Pancreas (tissue), 10 donors: ENCODE measurements around the gene BPIFB2. TPM values are rescaled to one million over a fixed set of nuclear protein-coding genes. Genes with fewer than 3 reads are reported as not detected.
A peak's percentile ranks its signal among the peaks of the same experiment; 100 is the strongest.
"Not testable (repeated sequence)": the region's sequence is repeated elsewhere in the genome, so short reads cannot be mapped to it uniquely, and the experiment has no call there.

Experiments
- ATAC-seq, 4 donors: fragments of 200-7000 bp; cut with Tn5 transposase; one replicate each; pipeline versions ENCODE4 v1.8.0 to v1.9.1; 2020; ENCODE audit warnings: mild to moderate bottlenecking in 4 of 4, moderate library complexity in 4 of 4
- DNase-seq, 6 donors: peaks; one replicate each; pipeline ENCODE4 v3.0.0-alpha.2; 2020
- FAIRE-seq: peaks from 2 replicates; lab custom pipeline; 2012; peaks lifted over from hg19 to GRCh38; lab: Jason Lieb, UNC
- H3K27ac ChIP-seq, 4 donors: fragments of 200-600 bp; sonication (generic); 1 replicate in 3 of 4; 2 replicates in 1 of 4; pipeline versions ENCODE4 v1.5.0 to v1.8.0; 2020
- H3K27me3 ChIP-seq, 4 donors: fragments of 200-600 bp; one replicate each; pipeline ENCODE4 v1.8.0; 2021
- H3K36me3 ChIP-seq, 3 donors: fragments of 200-600 bp; sonication (generic) in 1 of 3; one replicate each; pipeline versions ENCODE4 v1.5.0 to v1.8.0; 2020 to 2021
- H3K4me1 ChIP-seq, 3 donors: fragments of 200-600 bp; one replicate each; pipeline ENCODE4 v1.8.0; 2021
- H3K4me3 ChIP-seq, 4 donors: fragments of 200-600 bp; sonication (generic) in 2 of 4; one replicate each; pipeline versions ENCODE4 v1.5.0 to v1.8.0; 2020 to 2021
- H3K9me3 ChIP-seq, 4 donors: fragments of 200-600 bp; one replicate each; pipeline ENCODE4 v1.8.0; 2021
- CTCF ChIP-seq, 4 donors: fragments of 200-600 bp; sonication (generic) in 3 of 4; IDR thresholded peaks; one replicate each; pipeline versions ENCODE4 v1.5.0 to v1.8.0; 2021; ENCODE audit warnings: antibody characterized with exemption in 4 of 4
- WGBS, 2 donors: extraction: QIAGEN DNeasy Blood & Tissue Kit; methylation state at CpG; one replicate each; pipeline ENCODE4 v1.1.7; 2013; 5-methylcytosine and 5-hydroxymethylcytosine counted together
- intact Hi-C, 3 donors: fragments of 100-400 bp; cut with DNase I; formaldehyde crosslinking; loops; one replicate each; pipeline versions ENCODE4 v1.11.1 to v1.14.2; 2022
- polyA plus RNA-seq, 2 donors: library from polyadenylated mRNA; stranded (reverse); fragments of 200-250 nt; gene quantifications; one replicate each; pipeline ENCODE4 v1.2.3, GENCODE V29; 2013
- total RNA-seq, 6 donors: library from RNA; stranded (reverse); fragmentation: NEBNext Ultra II Directional in 4 of 6; extraction: Animal tissue kit (Norgen Biotek cat#: 25700) in 4 of 6; gene quantifications; one replicate each; pipeline versions ENCODE4 v1.2.1 to v1.2.4, GENCODE V29; 2021 to 2023
- donor health status: healthy with polysubstance abuse.
- donor health status: DM: no; HTN: no; CAD: no; lungs with moderate emphysema.
- donor health status: DM: no; HTN: no; CAD: no.
- donor health status: control.
- donor health status: control.
- donor health status: Bipolar disorder and iron deficiency.
- donor health status: DM: yes; HTN: yes; CAD: no.
- donor health status: DM: no; HTN: no; CAD: no.
- donor health status: DM: no; HTN: no; CAD: no.
- donor health status: DM: yes; HTN: yes; CAD: no.

Gene BPIFB2
- total and polyA plus RNA-seq, 8 donors: 0.05 to 0.16 TPM; not detected in 6

DNA sequence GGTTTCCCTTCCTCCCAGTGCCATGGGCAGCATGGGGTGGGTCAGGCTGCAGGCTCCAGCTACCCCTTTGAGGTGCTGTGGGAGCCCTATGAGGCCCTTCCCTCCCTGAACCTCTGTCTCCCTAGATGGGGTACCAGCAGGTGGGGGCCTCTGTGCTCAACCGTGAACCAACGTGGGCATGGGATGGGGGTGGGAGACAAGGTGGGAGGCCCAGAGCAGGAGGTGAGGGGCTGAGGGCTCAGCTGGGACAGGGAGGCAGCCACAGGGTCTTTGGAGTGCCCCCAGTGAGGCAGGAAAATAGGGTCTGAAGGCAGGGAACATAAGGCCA is 36.6 kb upstream of the BPIFB2 start:
- no peak overlapping the region for H3K27ac ChIP-seq
- no peaks in the 10 kb centered on the region for H3K36me3 ChIP-seq
- no peaks in the 10 kb centered on the region for H3K9me3 ChIP-seq
- intact Hi-C loops: no loop called here
- FAIRE-seq: no peak
- ATAC-seq: no peak
- H3K27me3 ChIP-seq: no peaks in the 10 kb centered on the region
- no peak overlapping the region for H3K4me3 ChIP-seq
- WGBS, 2 donors: 86 to 89% methylated on average over 2 of the region's 2 CpGs
- no peak for DNase-seq
- TF ChIP-seq CTCF (IDR thresholded peaks at IDR 0.05): no peak
- no peaks in the 10 kb centered on the region for H3K4me1 ChIP-seq

DNA sequence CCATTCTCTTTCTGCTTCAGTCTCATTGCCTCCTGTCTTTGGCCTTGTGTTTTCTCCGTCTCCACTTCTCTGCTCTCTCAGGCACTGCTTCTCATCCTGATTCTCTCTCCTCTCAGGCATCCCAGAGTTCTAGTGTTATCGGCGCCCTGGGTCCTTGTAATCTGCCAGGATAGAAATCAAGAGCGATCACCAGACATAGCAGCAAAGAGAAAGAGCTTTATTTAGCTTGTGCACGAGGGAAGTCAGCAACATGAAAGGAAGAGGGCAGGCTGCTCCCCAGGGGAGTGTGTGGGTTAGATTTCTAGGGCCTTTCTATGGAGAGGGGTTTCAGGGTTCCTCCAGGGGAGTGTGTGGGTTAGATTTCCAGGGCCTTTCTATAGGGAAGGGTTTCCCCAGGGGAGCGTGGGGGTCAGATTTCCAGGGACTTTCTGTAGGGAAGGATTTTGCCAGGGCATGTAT is 35.8 kb upstream of the BPIFB2 start:
- intact Hi-C loops: no loop called here
- Histone ChIP-seq H3K27ac (no peak overlapping the region), H3K4me1 (no peaks in the 10 kb centered on the region), H3K9me3 (no peaks in the 10 kb centered on the region), H3K36me3 (no peaks in the 10 kb centered on the region), H3K4me3 (no peak overlapping the region), H3K27me3 (no peaks in the 10 kb centered on the region)
- FAIRE-seq (no peak), ATAC-seq (peak in 1 of 4 donors; percentile 25), DNase-seq (no peak)
- no peak for TF ChIP-seq CTCF (IDR thresholded peaks at IDR 0.05)
- 64 to 69% methylated on average over 6 of the region's 6 CpGs for WGBS, 2 donors

- Histone ChIP-seq H3K27ac (no peak overlapping the region), H3K27me3 (no peaks in the 10 kb centered on the region), H3K36me3 (no peaks in the 10 kb centered on the region), H3K4me1 (no peaks in the 10 kb centered on the region), H3K4me3 (no peak overlapping the region), H3K9me3 (no peaks in the 10 kb centered on the region)
- FAIRE-seq (no peak), ATAC-seq (peak in 3 of 4 donors; percentile 31 to 49 (median 34)), DNase-seq (peak in 2 of 6 donors; percentile 2 to 28)
- intact Hi-C loops: no loop called here
- TF ChIP-seq CTCF (IDR thresholded peaks at IDR 0.05): no peak
- 69 to 72% methylated on average over 13 of the region's 13 CpGs for whole genome bisulfite sequencing, 2 donors
Observed at GRCh38 chr20:32972181-32973076, 35.1 kb upstream of the BPIFB2 start.

DNA sequence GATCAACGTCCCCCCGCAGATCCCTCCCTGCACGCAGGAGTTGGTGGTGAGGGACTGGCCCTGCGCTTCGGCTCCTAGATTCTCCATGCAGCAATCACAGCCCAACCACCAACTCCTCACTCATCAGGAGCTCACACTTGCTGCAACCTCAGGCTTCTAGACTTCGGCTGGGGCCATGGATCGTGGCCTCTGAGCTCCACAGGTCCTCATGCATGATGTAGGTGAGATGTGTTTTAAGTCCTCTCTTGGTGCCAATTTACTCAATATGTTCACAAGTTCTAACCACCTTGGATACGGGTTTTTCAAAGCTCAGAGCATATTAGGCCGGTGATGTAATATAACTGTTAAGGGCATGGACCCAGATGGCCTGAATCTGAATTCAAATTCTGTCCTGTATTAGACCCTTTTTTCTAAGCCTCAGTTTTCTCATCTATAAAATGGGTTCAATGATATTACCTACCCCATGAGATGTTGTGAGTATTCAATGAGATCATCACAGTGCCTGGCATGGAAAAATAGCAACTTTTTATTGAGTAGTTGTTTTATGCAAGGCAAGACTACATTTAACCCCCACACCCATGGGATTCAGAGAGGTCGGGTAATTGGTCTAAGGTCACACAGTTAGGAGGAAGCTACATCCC is 34.3 kb upstream of the BPIFB2 start:
- H3K9me3 ChIP-seq: no peaks in the 10 kb centered on the region

DNA sequence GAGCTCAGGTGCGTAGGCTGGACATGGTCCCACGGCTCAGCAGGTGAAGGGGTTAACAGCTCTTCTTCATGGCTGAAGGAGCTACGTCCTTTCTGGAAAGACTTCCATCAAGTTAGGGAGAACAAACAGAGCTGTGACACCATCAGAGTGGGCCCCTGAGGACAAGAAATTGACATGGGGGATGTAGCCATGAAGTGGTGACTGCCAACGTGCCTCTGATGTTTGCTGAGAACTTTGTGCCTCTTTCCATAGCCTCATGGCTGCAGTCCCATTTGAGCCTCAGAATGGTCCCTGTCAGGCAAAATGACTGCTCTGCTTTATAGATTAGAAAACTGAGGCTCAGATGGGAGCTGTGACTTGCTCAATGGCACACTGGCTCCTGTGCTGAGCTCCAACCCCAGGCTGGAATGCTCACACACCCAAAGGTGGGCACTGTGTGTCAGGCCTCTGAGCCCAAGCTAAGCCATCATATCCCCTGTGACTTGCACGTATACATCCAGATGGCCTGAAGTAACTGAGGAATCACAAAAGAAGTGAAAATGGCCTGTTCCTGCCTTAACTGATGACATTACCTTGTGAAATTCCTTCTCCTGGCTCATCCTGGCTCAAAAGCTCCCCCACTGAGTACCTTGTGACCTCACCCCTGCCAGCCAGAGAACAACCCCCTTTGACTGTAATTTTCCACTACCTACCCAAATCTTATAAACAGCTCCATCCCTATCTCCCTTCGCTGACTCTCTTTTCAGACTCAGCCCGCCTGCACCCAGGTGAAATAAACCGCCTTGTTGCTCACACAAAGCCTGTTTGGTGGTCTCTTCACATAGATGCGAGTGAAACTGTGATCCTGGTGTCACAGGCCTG is 33.1 kb upstream of the BPIFB2 start:
- H3K4me1 ChIP-seq, ATAC-seq, H3K27me3 ChIP-seq, H3K36me3 ChIP-seq, H3K9me3 ChIP-seq, DNase-seq, intact Hi-C loops, H3K27ac ChIP-seq, H3K4me3 ChIP-seq, FAIRE-seq: not testable (repeated sequence)
- 74 to 82% methylated on average over 9 of the region's 9 CpGs for WGBS, 2 donors

More for the DNA sequence above, 34.3 kb upstream of the BPIFB2 start:
- ATAC-seq (no peak), FAIRE-seq (no peak), DNase-seq (no peak)
- intact Hi-C loops: no loop called here
- no peaks in the 10 kb centered on the region for H3K4me1 ChIP-seq
- TF ChIP-seq CTCF (IDR thresholded peaks at IDR 0.05): no peak
- no peaks in the 10 kb centered on the region for H3K27me3 ChIP-seq
- no peak overlapping the region for H3K4me3 ChIP-seq
- 72 to 80% methylated on average over 10 of the region's 10 CpGs for WGBS, 2 donors
- H3K36me3 ChIP-seq: no peaks in the 10 kb centered on the region
- no peak overlapping the region for H3K27ac ChIP-seq

- DNase-seq, H3K4me1 ChIP-seq, ATAC-seq, H3K9me3 ChIP-seq, H3K27me3 ChIP-seq, H3K27ac ChIP-seq, FAIRE-seq, H3K36me3 ChIP-seq, intact Hi-C loops, H3K4me3 ChIP-seq: not testable (repeated sequence)
- 23 to 27% methylated on average over 4 of the region's 4 CpGs for WGBS, 2 donors
Observed at GRCh38 chr20:32975121-32975520, 32.4 kb upstream of the BPIFB2 start.
